22Rv1 (cell line): ENCODE results near the gene AKAP6.

Source experiments
- H3K27ac ChIP-seq: fragments of 450-650 bp; 2 replicates; pipeline ENCODE4 v1.5.1; 2017
- CTCF ChIP-seq: fragments of 450-650 bp; IDR thresholded peaks from 2 replicates; pipeline ENCODE4 v1.5.1; 2017; ENCODE audit warnings: mild to moderate bottlenecking
- ZFX ChIP-seq: fragments of 450-650 bp; IDR thresholded peaks from 2 replicates; pipeline ENCODE4 v1.6.1; 2017; ENCODE audit warnings: antibody characterized with exemption, borderline replicate concordance

The AKAP6 gene

GRCh38 chr14:32633224-32633859, 304.2 kb downstream of the AKAP6 start:
- H3K27ac ChIP-seq: no peak overlapping the region
- TF ChIP-seq ZFX: no peak
- TF ChIP-seq CTCF: no peak

GRCh38 chr14:32633930-32634329, 304.8 kb downstream of the AKAP6 start:
- H3K27ac ChIP-seq: no peak overlapping the region

GRCh38 chr14:32635061-32635719, 306.1 kb downstream of the AKAP6 start:
- TF ChIP-seq ZFX: no peak
- no peak for TF ChIP-seq CTCF
- H3K27ac ChIP-seq: no peak overlapping the region

More at GRCh38 chr14:32633930-32634329, 304.8 kb downstream of the AKAP6 start:
- TF ChIP-seq ZFX: no peak
- no peak for TF ChIP-seq CTCF

- TF ChIP-seq CTCF: no peak
- no peak for TF ChIP-seq ZFX
- no peak overlapping the region for H3K27ac ChIP-seq
These were observed 308.5 kb downstream of the AKAP6 start for GRCh38 chr14:32637582-32637981.

- H3K27ac ChIP-seq: no peak overlapping the region
- no peak for TF ChIP-seq ZFX
- no peak for TF ChIP-seq CTCF
These were observed 310.1 kb downstream of the AKAP6 start for GRCh38 chr14:32639208-32639607.

- TF ChIP-seq CTCF (no peak), ZFX (no peak)
- H3K27ac ChIP-seq: no peak overlapping the region
These were observed 316.5 kb downstream of the AKAP6 start for GRCh38 chr14:32645551-32645950.

GRCh38 chr14:32648434-32648833, 319.3 kb downstream of the AKAP6 start:
- no peak for TF ChIP-seq ZFX
- TF ChIP-seq CTCF: no peak
- peak overlapping the region; percentile 14; the same call in 1 of the 2 replicates for H3K27ac ChIP-seq
